ENCODE measurements around the gene PRR30. TPM values are rescaled to one million over a fixed set of nuclear protein-coding genes. Genes with fewer than 3 reads are reported as not detected.

Gene PRR30
- total RNA-seq, 1 experiment from 2014 or later = not detected

DNA sequence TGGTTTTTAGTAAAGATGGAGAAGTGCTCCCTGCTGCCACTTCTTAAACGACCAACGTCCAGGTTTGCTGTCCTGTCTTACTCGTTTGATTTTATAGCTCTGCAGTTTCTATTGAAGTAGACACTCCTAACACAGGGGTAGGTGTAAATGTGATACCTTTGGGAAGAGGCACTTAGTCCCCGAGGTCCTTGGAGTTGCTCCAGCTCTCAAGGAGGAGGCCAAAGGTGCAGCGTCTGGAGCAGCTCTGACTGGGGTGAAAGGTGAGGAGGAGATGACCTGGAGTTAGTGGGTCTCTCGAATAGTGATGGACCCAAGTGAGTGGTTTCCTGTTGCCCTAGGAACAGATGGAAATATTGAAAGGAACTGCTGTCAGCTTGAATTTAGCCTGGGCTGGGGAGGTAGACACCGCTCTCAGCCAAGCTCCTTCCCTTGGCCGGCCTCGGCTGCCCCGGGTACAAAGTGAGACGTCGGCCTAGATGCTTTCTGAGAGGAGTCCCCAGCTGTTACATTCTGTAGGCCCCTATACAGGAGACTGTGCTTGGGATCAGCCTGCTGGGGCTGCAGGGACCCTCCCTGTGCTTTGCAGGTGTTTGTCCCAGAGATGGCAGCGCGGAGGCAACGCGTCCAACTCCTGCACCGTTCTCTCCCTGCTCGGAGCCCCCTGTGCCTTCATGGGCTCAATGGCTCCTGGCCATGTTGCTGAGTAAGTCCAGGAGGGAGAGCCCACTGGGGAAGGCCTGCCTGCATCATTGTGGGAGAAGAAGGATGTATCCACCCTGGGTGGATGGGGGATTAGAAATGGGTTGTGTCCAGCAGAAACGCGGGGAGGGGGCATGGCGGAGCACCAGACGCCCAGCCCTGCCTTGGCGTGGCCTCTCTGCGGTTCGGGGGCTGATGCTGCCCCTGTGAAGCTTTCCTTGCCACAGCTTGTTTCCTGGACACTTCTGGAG is 47.2 kb downstream of the PRR30 start:
- Histone ChIP-seq H3K27me3 (ENCODE audit: insufficient read depth, low read length) (no peaks in the 10 kb centered on the region), H3K9me2 (ENCODE audit: insufficient read depth) (no peaks in the 10 kb centered on the region), H3K4me2 (ENCODE audit: low read length) (no peak overlapping the region), H4K20me1 (ENCODE audit: insufficient read depth) (no peaks in the 10 kb centered on the region), H2AFZ (ENCODE audit: low read depth, low read length, poor library complexity, severe bottlenecking) (no peak overlapping the region), H3K27ac (ENCODE audit: low read depth, low read length) (no peak overlapping the region), H3K4me3 (replicated peaks in 1 of 2; ENCODE audit: low read depth in 1 of 2, low read length in 2 of 2) (no peak overlapping the region), H3K4me1 (ENCODE audit: control insufficient read depth in 1 of 2, insufficient read depth in 2 of 2, low read length in 2 of 2) (peaks cover 0 to 16% of the 10 kb centered on the region in 2 experiments; a peak in 3 of 4 replicates), H3K36me3 (ENCODE audit: control insufficient read depth in 1 of 2, insufficient read depth in 2 of 2, low read length in 2 of 2) (no peaks in the 10 kb centered on the region), H3K9me3 (ENCODE audit: control insufficient read depth in 1 of 2, insufficient read depth in 1 of 2, low read depth in 1 of 2, low read length in 2 of 2) (no peaks in the 10 kb centered on the region), H3K79me2 (ENCODE audit: insufficient read depth, low read length) (no peaks in the 10 kb centered on the region), H3K9ac (ENCODE audit: low read length) (no peak overlapping the region)
- TF ChIP-seq CBX3 (IDR thresholded peaks at IDR 0.05; ENCODE audit: low read depth) = no peak
- no peak for TF ChIP-seq EZH2phosphoT487 (IDR thresholded peaks at IDR 0.05; ENCODE audit: borderline replicate concordance)
- no peak for TF ChIP-seq CEBPB (IDR thresholded peaks at IDR 0.05; ENCODE audit: low read depth)
- TF ChIP-seq ZNF274 (IDR thresholded peaks at IDR 0.05; ENCODE audit: low read depth, low read length) = no peak
- 0 out of 2 replicates have a peak, but pooled peaks have one; percentile 7 for TF ChIP-seq ZFX (IDR thresholded peaks at IDR 0.05)
- ATAC-seq = no peak
- intact Hi-C loops (cut with micrococcal nuclease) = no loop called here
- BruUV-seq (replicated peaks) = no TSS peak
- ChIA-PET RAD21 (ENCODE audit: low non-redundant PET in 1 of 2, low total read pairs in 2 of 2, uncharacterized antibody in 2 of 2, unreplicated experiment in 2 of 2) (no interaction called here), CTCF (no interaction called here), POLR2A (no interaction called here)
- no peak for DNase-seq (ENCODE audit: low read depth, low spot score)

DNA sequence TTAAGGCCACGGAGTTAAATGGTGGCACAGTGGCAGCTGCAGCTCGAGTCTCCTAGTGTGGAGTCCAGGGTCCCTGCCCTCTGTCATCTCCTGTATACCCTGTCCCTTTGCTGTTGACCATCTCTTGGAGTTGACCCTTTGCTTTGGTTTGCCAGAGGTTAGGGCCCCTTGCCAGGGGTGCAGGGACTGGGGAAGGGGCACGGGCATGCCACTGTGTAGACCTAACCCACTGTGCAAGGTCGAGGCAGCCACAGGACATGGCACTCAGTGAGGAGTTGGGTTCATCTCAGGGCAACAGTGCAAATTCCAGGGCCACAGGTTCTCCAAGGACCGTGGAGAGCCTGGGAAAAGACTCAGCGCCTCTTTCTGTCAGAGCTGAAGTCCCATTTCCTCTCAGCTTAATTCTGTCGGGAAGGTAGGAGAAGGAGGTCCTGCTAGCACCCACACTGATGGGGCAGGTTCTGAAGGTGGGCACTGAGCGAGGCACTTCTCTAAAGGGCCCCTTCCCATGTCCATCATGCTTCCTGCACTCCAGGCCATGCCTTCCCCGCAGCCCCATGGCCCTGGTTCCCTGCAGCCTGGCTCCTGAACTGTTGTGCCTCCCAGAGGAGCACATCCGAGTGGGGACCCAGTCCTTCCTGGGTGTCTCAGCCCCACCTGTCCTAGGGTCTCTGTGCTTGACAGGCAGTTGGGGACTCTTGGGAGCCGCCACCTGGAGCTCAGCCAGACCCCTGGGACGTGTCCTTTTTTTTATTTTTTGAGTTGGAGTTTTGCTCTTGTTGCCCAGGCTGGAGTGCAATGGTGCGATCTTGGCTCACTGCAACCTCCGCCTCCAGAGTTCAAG is 49.9 kb downstream of the PRR30 start:
- Histone ChIP-seq H3K9ac (ENCODE audit: low read length) (no peak overlapping the region), H4K20me1 (ENCODE audit: insufficient read depth) (no peaks in the 10 kb centered on the region), H3K9me2 (ENCODE audit: insufficient read depth) (no peaks in the 10 kb centered on the region), H3K9me3 (ENCODE audit: control insufficient read depth in 1 of 2, insufficient read depth in 1 of 2, low read depth in 1 of 2, low read length in 2 of 2) (no peaks in the 10 kb centered on the region), H3K79me2 (ENCODE audit: insufficient read depth, low read length) (no peaks in the 10 kb centered on the region), H3K27ac (ENCODE audit: low read depth, low read length) (no peak overlapping the region), H3K36me3 (ENCODE audit: control insufficient read depth in 1 of 2, insufficient read depth in 2 of 2, low read length in 2 of 2) (no peaks in the 10 kb centered on the region), H3K4me3 (replicated peaks in 1 of 2; ENCODE audit: low read depth in 1 of 2, low read length in 2 of 2) (no peak overlapping the region), H3K27me3 (ENCODE audit: insufficient read depth, low read length) (no peaks in the 10 kb centered on the region), H3K4me1 (ENCODE audit: control insufficient read depth in 1 of 2, insufficient read depth in 2 of 2, low read length in 2 of 2) (peaks cover 5 to 26% of the 10 kb centered on the region in 2 experiments), H2AFZ (ENCODE audit: low read depth, low read length, poor library complexity, severe bottlenecking) (no peak overlapping the region), H3K4me2 (ENCODE audit: low read length) (no peak overlapping the region)
- ATAC-seq (no peak), DNase-seq (ENCODE audit: low read depth, low spot score) (no peak)
- CTCF ChIA-PET = interaction anchor here (1.1 to 1.9 kb wide), 2 partner anchors 128 to 213 kb away, joined by 5 to 7 read pairs; no protein-coding TSS in a partner anchor
- POLR2A ChIA-PET = no interaction called here
- intact Hi-C loops (cut with micrococcal nuclease) = no loop called here
- RAD21 ChIA-PET (ENCODE audit: low non-redundant PET in 1 of 2, low total read pairs in 2 of 2, uncharacterized antibody in 2 of 2, unreplicated experiment in 2 of 2) = no interaction called here
- no TSS peak for BruUV-seq (replicated peaks)
- no peak for TF ChIP-seq TCF7L2 (IDR thresholded peaks at IDR 0.05; ENCODE audit: borderline replicate concordance, extremely low read depth, insufficient read depth, insufficient read length)
- TF ChIP-seq FOSL1 (IDR thresholded peaks at IDR 0.05; ENCODE audit: low read depth) = no peak
- no peak for TF ChIP-seq EZH2 (IDR thresholded peaks at IDR 0.05)
- TF ChIP-seq, protein P1, sequence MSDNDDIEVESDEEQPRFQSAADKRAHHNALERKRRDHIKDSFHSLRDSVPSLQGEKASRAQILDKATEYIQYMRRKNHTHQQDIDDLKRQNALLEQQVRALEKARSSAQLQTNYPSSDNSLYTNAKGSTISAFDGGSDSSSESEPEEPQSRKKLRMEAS (IDR thresholded peaks at IDR 0.05) = no peak
- TF ChIP-seq CTCF (IDR thresholded peaks at IDR 0.05 in 2 of 3, conservative IDR thresholded peaks at IDR 0.05 in 1 of 3; ENCODE audit: borderline replicate concordance in 1 of 3, insufficient read depth in 1 of 3, low read depth in 2 of 3, low read length in 2 of 3) = no peak
- no peak for TF ChIP-seq POLR2AphosphoS5 (IDR thresholded peaks at IDR 0.05; ENCODE audit: low read depth, low read length)
- TF ChIP-seq SIN3A (IDR thresholded peaks at IDR 0.05; ENCODE audit: low read depth) = no peak
- TF ChIP-seq CEBPB (IDR thresholded peaks at IDR 0.05; ENCODE audit: low read depth) = no peak
- no peak for TF ChIP-seq JUND (IDR thresholded peaks at IDR 0.05)
- no peak for TF ChIP-seq ATF3 (IDR thresholded peaks at IDR 0.05)
- TF ChIP-seq ZNF274 (IDR thresholded peaks at IDR 0.05; ENCODE audit: low read depth, low read length) = no peak

All from HCT116 (cell line).